Chondrocyte (in vitro differentiated cells): ENCODE data around the gene HTATIP2. TPM values are rescaled to one million over a fixed set of nuclear protein-coding genes. Genes with fewer than 3 reads are reported as not detected.
A peak's percentile ranks its signal among the peaks of the same experiment; 100 is the strongest.

ENCODE experiments used
- DNase-seq: peaks from one replicate; pipeline ENCODE4 v3.0.0; 2021; ENCODE audit warnings: mixed read lengths, low spot score
- H3K27ac Mint-ChIP-seq: one replicate; pipeline ENCODE4 v1.8.0; 2021; ENCODE audit warnings: mild to moderate bottlenecking, moderate library complexity, mixed read lengths; ENCODE audit not compliant: unreplicated experiment
- H3K27me3 Mint-ChIP-seq: 2 replicates; pipeline ENCODE4 v1.8.0; 2021; ENCODE audit warnings: low read depth, mixed read lengths
- H3K36me3 Mint-ChIP-seq: 2 replicates; pipeline ENCODE4 v1.8.0; 2021; ENCODE audit warnings: low read depth, mixed read lengths
- H3K4me1 Mint-ChIP-seq: 2 replicates; pipeline ENCODE4 v1.8.0; 2021; ENCODE audit warnings: low read depth, mild to moderate bottlenecking, mixed read lengths
- H3K4me3 Mint-ChIP-seq: one replicate; pipeline ENCODE4 v1.8.0; 2021; ENCODE audit warnings: mild to moderate bottlenecking, moderate library complexity, mixed read lengths; ENCODE audit not compliant: unreplicated experiment
- H3K9me3 Mint-ChIP-seq: 2 replicates; pipeline ENCODE4 v1.8.0; 2021; ENCODE audit warnings: low read depth, mixed read lengths
- total RNA-seq: library from RNA; stranded (reverse); gene quantifications from 3 replicates; pipeline ENCODE4 v1.2.1, GENCODE V29; 2021
- TF ChIP-seq, protein P1 (sequence below): fragments of 200-600 bp; sonication (generic); IDR thresholded peaks from 2 replicates; pipeline ENCODE4 v1.5.0; 2021; ENCODE audit warnings: antibody characterized with exemption, mild to moderate bottlenecking, moderate library complexity

HTATIP2 gene
- total RNA-seq, 1 donor from 2014 or later = 37.7 TPM

DNA sequence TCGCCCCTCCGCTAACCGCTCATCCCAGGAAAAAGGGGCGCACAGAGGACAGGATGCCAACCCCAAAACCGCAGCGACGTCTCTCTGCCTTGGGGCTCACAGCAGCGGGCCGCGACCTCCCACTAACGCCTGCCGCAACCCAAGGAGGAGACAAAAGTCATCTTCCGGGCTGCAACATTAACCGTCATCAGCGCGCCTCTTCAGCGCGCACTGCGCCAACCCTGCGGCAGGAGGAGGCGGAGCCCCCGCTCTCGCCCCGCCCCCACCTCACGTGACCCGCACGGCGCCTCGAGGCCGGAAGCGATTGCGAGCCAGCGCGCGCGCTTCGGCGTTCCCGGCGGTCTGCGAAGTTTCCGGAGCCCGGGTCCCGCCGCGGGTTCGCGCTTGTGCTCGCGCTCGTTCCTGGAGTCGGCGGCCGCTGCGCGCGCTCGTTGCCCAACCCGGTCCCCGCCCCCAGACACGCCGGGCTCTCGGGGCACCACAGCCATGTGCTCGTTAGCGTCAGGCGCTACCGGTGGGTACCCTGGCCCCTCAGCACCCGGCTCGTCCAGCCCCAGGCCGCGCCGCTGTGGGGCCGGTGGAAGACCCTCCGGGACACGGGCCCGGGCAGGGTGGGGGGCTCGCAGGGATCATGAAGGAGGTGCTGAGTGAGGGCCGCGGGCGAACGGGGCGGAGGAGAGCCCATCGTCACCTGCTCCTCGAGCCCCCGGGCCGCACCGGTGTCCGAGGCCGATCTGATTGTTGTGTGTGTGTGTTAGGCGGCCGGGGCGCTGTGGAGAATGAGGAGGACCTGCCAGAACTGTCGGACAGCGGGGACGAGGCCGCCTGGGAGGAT lies 24.0 kb downstream of the HTATIP2 start, which contains the start of gene PRMT3:
TSS of gene PRMT3 (plus strand) at position 456 of the 835 bp plus-strand sequence. CDS start at position 487, 31 bp downstream.
- peak within 1 kb of the TSS; percentile 100 for H3K27ac Mint-ChIP-seq
- TF ChIP-seq, protein P1, sequence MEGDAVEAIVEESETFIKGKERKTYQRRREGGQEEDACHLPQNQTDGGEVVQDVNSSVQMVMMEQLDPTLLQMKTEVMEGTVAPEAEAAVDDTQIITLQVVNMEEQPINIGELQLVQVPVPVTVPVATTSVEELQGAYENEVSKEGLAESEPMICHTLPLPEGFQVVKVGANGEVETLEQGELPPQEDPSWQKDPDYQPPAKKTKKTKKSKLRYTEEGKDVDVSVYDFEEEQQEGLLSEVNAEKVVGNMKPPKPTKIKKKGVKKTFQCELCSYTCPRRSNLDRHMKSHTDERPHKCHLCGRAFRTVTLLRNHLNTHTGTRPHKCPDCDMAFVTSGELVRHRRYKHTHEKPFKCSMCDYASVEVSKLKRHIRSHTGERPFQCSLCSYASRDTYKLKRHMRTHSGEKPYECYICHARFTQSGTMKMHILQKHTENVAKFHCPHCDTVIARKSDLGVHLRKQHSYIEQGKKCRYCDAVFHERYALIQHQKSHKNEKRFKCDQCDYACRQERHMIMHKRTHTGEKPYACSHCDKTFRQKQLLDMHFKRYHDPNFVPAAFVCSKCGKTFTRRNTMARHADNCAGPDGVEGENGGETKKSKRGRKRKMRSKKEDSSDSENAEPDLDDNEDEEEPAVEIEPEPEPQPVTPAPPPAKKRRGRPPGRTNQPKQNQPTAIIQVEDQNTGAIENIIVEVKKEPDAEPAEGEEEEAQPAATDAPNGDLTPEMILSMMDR = peak; percentile 99
- no peaks in the 10 kb centered on the region for H3K36me3 Mint-ChIP-seq
- no peaks in the 10 kb centered on the region for H3K9me3 Mint-ChIP-seq
- H3K27me3 Mint-ChIP-seq = no peaks in the 10 kb centered on the region
- peaks cover 25% of the 10 kb centered on the region for H3K4me1 Mint-ChIP-seq
- peak within 1 kb of the TSS; percentile 95 for H3K4me3 Mint-ChIP-seq
- peak; percentile 96 for DNase-seq

DNA sequence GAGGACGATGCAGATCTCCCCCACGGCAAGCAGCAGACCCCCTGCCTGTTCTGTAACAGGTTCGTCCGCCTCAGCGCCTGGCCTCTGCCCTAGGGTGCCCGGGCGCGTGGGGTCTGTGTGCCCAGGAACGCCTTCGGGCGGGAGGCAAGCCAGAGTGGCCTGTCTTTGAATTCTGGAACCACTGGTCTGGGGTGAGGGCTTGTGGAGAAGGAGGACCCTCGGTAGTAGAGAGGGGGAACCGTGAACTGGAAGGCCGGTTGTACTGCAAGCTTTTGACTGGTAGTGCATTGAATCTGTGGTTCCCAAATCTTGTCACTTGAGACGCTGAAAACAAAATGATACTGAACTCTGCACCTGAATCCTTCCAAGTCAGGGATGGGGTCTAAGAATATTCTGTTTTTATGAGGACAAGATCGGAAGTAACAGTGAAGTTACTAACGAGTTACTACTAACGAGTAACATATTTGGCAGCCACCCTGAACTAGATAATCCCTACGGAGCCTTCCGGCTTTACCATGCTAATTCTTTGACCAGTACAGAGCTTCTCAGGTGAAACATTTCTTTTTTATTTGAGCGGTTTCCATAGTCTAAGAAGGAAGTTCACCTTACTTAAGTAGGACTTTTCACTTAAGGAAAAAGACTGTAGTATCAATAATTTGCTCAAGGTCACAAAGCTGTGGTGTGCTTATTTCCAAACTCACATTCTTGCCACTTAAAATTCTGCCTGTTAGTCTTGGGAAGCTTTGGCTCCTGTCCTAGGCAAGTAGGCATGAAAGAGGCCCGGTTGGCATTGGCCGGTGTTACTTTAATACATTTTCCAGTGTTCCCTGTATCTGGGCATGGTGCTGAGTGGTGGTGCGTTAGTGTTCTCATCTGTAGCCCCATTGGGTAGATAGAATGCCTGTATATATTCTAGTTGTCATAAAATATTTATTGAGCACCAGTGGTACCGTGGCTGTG lies 24.9 kb downstream of the HTATIP2 start:
- no peaks in the 10 kb centered on the region for H3K9me3 Mint-ChIP-seq
- peak overlapping the region; percentile 79 for H3K27ac Mint-ChIP-seq
- DNase-seq = no peak
- H3K27me3 Mint-ChIP-seq = no peaks in the 10 kb centered on the region
- H3K36me3 Mint-ChIP-seq = no peaks in the 10 kb centered on the region
- peak overlapping the region; percentile 95 for H3K4me3 Mint-ChIP-seq
- peaks cover 25% of the 10 kb centered on the region for H3K4me1 Mint-ChIP-seq
- TF ChIP-seq, protein P1 = no peak

DNA sequence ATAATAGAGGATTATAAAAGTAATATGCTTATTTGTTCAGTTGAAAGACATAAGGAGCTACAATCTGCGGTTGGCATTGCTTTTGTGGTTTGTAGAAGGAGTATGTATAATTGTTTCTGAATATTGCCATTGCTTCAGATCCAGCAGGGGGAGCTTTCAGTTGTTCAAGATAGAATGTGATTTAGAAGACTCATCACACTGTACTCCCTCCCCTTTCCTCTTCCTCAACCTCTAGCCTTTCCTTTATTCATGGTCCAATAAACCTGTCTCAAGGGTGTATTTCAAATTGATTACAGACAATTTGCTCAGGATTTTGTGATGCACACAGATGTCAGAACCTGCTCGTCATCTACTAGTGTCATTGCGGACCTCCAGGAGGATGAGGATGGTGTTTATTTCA lies 33.8 kb downstream of the HTATIP2 start:
- Mint-ChIP-seq H3K36me3 (no peaks in the 10 kb centered on the region), H3K27ac (no peak overlapping the region)

DNA sequence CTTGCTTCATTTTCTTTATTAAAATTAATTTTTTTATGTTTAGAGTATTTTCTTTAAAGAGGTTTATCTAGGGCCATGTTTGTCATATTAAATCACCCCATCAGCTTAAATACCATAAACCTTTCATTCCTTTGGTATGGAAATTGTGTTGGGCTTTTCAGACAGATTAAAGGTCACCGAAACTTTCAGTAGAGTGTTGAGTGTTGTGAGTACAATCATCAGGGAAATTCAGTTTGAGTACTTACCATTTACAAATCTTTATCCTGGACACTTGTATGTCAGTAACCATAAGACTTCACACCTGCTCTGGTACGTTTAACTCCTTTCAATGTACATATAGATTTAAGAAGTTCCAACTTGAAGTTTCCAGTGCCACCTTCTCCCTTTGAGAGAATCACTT lies 36.0 kb downstream of the HTATIP2 start:
- Mint-ChIP-seq H3K27ac (no peak overlapping the region), H3K4me3 (no peak overlapping the region), H3K9me3 (no peaks in the 10 kb centered on the region), H3K36me3 (peaks cover 7% of the 10 kb centered on the region), H3K27me3 (no peaks in the 10 kb centered on the region), H3K4me1 (no peaks in the 10 kb centered on the region)
- DNase-seq = no peak
- TF ChIP-seq, protein P1 = no peak

More for the DNA sequence above, 33.8 kb downstream of the HTATIP2 start:
- Mint-ChIP-seq H3K4me1 (no peaks in the 10 kb centered on the region), H3K4me3 (no peak overlapping the region), H3K27me3 (no peaks in the 10 kb centered on the region), H3K9me3 (no peaks in the 10 kb centered on the region)
- DNase-seq = no peak
- TF ChIP-seq, protein P1 = peak; percentile 81

DNA sequence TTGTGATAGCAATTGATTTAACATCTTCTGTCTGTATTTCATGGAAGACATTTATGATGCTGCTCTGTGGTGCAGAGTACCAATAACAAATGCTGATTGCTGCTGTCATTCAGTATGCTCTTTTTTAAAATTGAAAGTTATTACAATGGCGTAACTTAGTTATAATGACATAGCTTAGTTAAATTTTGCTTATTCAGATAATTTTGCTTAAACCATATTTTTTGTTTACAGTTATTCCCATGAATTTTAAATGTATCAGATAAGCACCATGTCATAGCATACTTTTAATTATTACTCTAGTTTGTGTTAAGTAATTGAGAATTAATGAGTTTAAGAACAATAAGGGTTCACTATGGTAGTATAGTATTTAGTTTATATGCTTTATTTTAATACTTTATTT lies 39.5 kb downstream of the HTATIP2 start:
- Mint-ChIP-seq H3K9me3 (no peaks in the 10 kb centered on the region), H3K27ac (no peak overlapping the region), H3K4me3 (no peak overlapping the region), H3K36me3 (peaks cover 13% of the 10 kb centered on the region), H3K27me3 (no peaks in the 10 kb centered on the region), H3K4me1 (no peaks in the 10 kb centered on the region)
- TF ChIP-seq, protein P1 = no peak
- DNase-seq = no peak
